Gastroesophageal sphincter (tissue), 3 donors: ENCODE data around the gene PFKFB2.

Experiments used
- POLR2AphosphoS5 ChIP-seq: sonication (generic); formaldehyde crosslinking; IDR thresholded peaks from one replicate; pipeline ENCODE4 v1.6.1; 2017; ENCODE audit warnings: antibody characterized with exemption
- TF ChIP-seq, protein P1 (sequence below), 4 experiments: fragments of 200-600 bp in 2 of 4; fragments of 450-650 bp in 2 of 4; sonication (generic) in 1 of 4; IDR thresholded peaks; one replicate each; pipeline ENCODE4 v1.5.1; 2017 to 2019; ENCODE audit warnings: antibody characterized with exemption in 4 of 4, mild to moderate bottlenecking in 2 of 4, moderate library complexity in 2 of 4

DNA sequence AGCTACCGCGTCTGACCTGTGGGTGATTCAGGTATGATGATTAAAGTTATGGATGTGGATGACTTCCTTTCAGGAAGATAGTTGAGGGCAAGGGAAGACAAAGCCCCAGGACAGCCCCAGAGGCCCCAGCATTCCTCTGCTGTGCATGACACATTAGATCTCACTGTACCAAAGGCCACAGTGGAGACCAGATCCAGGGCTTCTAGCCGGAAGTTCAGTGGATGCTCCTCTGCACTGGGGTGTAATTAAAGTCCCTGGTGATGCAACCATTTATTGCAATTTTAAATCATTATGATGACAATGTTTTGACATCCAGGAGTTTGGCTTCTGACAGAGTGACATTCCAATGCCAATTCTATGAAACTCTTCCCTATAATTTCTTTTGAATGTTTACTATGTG is 55.9 kb downstream of the PFKFB2 start:
- TF ChIP-seq, protein P1, sequence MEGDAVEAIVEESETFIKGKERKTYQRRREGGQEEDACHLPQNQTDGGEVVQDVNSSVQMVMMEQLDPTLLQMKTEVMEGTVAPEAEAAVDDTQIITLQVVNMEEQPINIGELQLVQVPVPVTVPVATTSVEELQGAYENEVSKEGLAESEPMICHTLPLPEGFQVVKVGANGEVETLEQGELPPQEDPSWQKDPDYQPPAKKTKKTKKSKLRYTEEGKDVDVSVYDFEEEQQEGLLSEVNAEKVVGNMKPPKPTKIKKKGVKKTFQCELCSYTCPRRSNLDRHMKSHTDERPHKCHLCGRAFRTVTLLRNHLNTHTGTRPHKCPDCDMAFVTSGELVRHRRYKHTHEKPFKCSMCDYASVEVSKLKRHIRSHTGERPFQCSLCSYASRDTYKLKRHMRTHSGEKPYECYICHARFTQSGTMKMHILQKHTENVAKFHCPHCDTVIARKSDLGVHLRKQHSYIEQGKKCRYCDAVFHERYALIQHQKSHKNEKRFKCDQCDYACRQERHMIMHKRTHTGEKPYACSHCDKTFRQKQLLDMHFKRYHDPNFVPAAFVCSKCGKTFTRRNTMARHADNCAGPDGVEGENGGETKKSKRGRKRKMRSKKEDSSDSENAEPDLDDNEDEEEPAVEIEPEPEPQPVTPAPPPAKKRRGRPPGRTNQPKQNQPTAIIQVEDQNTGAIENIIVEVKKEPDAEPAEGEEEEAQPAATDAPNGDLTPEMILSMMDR (IDR thresholded peaks at IDR 0.05) = no peak
- no peak for TF ChIP-seq POLR2AphosphoS5
